GM19395 (cell line): ENCODE results near the gene NFKB1.
A peak's percentile ranks its signal among the peaks of the same experiment; 100 is the strongest.

Experiments
- ATAC-seq: cut with Tn5 transposase; IDR thresholded peaks from one replicate; pipeline ENCODE4 v1.9.1; 2021; ENCODE audit warnings: mild to moderate bottlenecking, moderate library complexity; ENCODE audit not compliant: unreplicated experiment

Gene NFKB1

DNA sequence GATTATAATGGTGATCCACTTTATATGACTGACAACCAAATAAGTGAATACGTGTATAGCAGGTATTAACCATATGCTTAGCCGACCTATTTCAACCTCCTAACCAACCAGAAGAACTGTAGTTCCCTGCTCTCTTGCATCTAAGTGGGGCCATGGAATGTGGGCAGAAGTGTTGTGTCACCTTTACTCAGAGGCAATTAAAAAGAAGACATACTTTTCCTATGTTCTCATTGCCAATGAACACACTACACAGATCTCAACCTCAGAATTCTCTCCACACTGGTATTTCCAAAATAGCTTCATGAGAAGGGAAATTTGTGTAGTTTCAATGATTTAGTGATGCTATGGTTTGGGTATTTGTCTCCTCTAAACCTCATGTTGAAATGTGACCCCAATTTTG is 3.2 kb upstream of the NFKB1 start:
- ATAC-seq = no peak

DNA sequence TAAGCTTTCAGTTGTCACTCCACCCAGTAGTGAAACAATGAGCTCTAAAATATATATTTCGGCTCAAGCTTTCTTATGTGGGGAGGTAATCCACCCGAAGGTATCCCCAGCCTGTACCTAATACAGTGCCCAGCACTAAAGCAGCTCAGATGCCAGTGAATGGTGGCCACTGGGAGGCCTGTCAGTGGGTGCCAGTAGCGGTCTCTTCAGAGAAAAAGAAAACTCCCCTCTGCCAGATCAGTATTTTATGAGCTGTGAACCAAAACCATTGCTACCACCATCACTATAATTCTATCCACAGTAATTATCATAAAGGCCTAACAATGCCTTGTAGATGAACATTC is 835 bp upstream of the NFKB1 start:
- peak; percentile 21 for ATAC-seq

DNA sequence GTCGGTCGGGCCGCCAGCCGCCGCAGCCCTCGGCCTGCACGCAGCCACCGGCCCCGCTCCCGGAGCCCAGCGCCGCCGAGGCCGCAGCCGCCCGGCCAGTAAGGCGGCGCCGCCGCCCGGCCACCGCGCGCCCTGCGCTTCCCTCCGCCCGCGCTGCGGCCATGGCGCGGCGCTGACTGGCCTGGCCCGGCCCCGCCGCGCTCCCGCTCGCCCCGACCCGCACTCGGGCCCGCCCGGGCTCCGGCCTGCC is 213 bp downstream of the NFKB1 start:
- ATAC-seq = peak; percentile 33

DNA sequence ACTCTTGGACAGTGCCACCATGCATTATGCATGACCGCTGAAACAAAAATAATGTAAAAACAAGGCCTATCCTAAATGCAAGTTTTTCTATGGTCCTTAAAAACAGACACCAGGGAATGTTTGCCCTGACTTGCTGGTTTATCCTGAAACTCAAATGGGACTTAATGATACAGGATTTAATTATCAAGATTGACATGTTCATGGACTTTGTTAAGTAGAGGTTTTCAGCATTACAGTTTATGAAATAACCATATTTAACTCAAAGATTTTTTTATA is 1.3 kb downstream of the NFKB1 start:
- ATAC-seq = no peak

DNA sequence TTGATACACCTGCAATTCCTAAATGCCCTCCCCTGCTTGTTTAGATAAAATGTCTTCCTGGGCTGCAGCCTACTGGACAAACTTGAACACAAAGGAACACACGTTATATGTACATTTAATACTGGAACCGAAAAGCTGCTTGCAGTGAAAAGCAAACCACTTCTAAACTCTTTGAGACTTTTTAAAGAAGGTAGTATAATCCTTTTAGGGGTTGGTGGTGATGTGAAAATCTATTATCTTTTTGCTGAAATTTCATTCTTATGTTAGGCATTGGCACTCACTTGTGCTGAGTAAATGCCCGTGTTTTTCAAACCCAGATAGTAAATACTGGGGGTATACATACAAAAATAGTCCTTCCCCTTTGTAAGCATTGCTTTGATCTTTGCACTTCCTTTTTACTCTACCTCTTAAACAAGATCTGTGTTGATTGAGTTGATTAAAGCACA is 2.2 kb downstream of the NFKB1 start:
- ATAC-seq = no peak

DNA sequence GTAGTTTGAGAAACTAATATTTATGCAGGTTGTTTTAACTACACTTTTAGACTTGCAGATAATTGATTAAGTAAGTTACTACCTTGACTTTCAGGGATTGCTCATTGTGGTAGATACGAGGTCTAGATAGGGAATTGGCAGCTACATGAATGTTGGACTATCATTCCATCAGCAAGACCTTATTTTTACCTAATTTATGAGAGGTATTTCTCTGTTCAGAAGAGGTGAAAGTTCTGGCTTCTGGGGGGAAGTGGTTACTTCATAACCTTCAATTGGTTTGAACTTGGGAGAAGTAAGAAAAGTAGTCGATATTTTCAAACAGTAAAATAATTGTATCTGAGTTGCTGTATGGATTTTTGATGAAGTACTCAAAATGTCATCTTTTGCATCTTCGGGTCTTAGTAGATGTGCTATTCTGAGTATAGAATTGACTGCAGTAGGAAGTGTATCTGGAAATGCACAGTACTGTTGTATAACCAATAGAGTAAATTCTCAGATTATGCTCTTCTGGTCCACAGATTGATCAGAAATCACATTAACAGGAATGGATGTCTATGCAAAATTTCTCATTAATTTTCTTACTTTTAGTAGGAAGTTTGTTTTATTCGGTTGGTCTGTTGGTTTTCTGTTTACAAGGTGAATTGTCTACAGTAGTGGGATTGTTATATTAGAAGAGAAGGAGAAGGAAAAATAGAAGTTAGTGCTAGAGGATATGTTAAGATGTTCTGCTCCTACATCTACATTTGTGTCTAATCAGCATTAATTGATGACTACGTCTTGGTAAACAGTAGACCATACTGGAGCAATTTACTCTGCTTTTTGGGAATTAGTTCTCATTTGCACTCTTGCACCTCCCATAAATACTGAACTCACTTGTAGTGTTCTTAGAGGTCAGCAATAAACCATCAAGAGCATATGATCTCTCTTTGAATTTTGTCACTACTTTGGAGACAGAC is 3.0 kb downstream of the NFKB1 start:
- no peak for ATAC-seq

DNA sequence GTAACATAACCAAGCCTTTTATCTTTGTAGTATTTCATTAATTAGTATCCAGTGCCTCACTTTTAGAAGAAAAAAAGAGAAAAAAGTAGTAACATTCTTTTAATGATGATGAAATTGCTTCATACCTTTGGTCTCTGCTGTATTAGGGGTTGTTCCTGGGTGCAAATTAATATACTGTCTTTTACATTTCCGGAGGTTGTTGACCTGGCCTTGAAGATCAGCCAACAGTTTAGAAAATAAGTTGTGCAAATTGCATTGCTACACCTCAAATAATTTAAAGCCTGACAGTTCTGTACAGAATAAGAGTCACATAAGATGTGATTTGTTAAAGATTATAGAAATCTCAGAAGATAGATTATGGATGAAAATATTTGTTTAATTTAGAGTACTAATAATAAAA is 3.8 kb downstream of the NFKB1 start:
- ATAC-seq = no peak

DNA sequence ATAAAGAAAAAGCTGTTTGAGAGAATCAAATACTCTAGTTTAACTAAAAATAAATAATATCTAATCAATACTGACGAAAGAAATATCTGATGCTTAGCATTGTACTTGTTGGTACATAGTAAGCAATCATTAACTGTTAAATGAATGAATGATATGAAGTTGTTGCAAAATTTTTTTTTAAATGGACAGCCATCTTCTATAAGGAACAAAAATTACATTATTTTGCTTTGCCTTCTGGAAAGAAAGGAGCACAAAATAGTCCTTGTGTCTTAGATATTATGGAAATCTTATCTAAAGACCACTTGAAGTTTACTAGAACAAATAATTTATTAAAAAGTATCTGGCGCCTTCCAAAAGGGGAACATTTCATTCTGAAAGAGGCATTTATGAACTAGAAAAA is 4.5 kb downstream of the NFKB1 start:
- no peak for ATAC-seq

DNA sequence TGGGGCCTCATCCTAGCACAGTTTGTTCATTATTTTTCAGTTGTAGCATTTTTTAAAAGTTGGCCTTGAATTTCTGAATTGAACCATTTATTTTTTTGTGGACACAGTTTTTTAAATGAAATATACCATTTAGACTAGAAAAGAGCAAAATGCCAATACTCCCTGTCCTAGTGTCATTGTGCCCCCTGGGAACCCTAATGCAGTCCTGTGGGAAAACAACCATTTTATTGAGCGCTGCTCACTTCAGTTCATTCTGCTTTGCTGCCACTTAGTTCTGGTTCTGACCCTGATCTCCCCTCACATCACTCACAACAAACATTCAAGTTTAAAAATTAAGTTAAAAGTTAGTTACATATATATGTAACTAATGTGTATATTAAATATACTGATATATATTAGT is 5.4 kb downstream of the NFKB1 start:
- no peak for ATAC-seq

DNA sequence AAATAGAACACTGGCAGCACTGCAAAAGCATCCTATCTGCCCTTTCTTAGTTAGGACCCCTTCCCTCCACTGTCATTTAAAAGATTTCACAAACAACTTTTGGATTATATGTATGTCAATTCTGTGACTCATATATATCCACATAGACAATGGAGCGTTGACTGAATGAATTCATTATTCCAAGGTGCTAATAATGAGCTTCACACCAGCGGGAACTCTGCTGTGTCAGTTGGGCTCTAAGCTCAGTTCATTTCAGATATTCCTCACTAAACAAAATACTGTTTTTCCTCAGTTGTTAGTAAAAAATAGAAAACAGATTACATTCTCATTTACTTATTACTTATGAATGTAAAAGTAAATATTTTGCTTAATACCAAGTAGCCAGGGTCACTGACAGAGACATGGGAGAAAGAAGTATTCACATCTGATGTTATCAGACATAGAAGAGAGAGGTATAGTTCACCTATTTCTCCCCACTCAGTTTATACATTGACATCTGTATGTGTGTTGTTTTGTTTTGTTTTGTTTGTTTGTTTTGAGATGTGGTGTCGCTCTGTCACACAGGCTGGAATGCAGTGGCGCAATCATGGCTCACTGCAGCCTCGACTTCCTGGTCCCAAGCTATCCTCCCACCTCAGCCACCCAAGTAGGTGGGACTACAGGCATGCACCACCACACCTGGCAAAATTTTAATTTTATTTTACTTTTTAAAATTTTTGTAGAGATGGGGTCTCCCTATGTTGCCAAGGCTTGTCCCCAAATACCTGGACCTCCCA is 10.9 kb downstream of the NFKB1 start:
- ATAC-seq = no peak

DNA sequence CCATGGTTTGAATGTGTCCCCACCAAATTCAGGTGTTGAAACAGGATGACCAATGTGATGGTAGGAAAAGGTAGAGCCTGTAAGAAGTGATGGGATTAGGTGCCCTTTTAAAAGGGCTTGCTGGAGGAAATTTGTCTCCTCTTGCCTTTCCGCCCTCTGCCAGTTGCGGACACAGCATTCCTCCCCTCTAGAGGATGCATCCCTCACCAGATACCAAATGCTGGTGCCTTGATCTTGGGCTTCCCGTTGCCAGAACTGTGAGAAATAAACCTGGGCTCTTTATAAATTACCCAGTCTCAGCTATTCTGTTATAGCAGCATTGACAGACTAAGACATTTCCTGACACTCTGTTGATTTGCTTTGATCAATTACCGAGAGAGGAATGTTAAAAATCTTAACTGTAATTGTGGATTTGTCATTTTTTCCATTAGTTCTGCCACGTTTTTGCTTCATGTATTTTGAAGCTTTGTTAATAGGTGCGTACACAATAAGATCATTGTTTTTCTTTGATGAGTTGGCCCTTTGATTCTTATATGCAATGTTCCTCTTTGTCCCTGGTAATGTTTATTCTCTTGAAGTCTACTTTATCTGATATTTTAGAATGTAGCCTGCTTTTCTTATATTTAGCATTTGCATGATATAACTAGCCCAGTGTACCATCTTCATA is 13.3 kb downstream of the NFKB1 start:
- ATAC-seq = no peak

DNA sequence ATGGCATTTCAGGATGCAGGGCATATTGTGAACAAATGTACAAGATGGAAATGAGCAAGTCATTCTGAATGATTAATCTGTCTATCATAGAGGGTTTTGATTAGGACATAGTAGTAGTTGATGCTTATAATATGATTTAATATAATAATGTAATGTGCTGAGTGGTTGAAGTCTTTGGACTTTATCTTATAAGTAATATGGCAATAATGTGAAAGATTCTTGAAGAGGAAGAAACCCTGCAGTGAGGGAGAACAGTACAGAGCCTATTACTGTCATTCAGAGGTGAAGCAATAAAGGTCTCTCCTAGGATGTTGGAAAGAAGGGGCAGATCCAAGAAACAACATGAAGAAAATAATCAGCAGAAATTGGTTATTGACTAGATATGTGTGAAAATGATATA is 16.6 kb downstream of the NFKB1 start:
- no peak for ATAC-seq

DNA sequence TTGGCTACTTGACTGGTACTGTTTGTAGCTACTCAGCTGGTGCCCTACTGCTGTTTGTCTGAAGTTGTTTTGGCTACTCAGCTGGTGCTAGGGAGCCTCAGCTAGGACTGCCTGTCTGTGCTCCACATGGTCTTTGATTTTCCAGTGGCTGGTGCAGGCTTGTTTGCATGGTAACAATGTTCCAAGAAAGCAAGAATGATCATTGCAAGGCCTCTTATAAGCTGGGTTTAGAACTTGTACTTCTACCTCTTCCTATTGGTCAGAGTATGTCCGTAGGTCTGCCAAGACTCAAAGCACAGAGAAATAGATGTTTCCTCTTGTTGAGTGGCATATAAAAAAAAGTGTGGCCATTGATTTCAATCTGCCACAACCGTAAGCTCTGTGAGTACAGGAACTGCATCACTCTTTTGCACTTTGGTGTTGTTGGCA is 17.6 kb downstream of the NFKB1 start:
- ATAC-seq = no peak

DNA sequence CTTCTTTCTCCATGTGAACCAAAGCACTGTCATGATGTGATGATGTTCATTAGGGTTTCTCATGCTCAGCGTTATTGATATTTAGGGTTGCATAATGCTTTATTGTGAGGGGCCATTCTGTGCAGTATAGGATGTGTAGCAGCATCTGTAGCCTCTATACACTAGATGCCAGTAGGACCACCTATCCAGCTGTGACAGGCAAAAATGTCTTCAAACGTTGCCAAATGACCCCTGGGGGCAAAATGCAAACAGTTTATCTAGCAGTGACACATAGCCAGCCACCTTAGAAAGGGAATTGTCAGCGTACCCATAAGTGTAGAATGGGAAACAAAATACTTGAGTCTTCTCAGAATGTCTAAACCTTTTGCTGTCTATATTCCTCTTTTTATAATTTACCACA is 18.8 kb downstream of the NFKB1 start:
- no peak for ATAC-seq

DNA sequence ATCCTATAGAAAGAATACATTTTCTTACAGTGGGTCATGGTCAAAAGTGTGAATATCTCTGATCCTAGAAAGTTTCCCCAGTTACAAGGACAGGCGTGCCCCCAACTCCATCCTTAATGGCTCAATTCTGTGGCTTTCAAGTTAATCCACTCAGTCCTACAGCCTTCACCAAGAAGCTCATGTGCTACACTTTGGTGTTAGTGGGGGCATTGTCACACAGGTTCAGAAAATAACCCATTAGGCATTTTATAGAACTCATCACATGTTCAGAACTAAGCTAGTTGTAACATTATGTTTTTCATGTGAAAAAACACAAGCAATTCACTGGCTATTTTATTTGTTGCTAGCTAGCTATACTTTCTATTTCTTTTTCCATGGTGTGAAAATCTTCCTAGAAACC is 20.4 kb downstream of the NFKB1 start:
- ATAC-seq = no peak

DNA sequence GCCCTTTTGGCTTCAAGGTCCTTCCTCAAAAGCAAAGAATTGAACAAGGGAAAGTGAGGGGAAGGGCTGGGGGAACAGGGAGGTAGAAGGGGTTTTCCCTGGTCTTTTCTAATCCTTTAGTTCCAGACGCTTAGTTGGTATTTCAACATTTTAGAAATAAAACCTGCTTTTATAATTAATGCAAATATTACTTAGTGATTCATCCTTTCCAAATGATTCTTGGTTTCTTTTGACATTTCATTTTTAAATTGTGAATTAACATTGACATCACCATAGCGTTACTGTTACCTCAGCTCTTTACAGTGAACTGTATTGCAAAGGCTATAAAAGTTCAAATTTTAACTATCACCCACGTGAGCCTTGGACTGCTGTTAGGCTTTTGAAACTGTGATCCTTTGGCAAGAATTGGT is 20.9 kb downstream of the NFKB1 start:
- ATAC-seq = no peak

DNA sequence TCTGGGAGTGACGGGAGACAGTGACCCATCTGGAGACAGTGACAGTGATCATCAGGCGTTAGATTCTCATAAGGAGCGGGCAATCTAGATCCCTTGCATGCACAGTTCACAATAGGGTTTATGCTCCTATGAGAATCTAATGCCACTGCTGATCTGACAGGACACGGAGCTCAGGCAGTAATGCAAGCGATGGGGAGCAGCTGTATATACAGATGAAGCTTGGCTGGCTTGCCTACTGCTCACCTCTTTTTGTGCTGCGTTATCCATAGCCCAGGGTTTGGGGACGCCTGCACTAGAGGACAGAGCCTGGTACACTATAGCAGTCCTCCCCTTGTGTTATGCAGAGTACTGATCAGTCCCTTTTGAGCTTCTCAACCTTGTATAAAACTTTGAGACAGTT is 23.5 kb downstream of the NFKB1 start:
- no peak for ATAC-seq

DNA sequence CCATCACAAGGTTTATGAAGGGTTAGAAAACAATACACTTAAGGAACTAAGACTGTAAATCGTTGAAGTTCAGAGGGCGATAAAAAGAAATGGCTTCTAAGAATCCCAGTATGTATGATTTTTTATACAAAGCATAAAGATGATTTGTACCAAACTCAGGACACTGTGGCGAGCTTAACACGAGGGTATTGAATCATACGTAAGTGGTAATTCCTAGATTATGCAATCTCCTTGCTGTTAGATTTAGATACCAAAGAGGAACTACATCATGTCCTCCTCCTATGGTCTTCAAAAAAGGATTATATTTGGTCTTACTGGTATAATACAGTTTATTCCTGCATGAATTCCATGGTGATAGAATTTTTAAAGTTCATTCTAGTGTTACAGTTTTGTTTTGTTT is 23.9 kb downstream of the NFKB1 start:
- no peak for ATAC-seq

DNA sequence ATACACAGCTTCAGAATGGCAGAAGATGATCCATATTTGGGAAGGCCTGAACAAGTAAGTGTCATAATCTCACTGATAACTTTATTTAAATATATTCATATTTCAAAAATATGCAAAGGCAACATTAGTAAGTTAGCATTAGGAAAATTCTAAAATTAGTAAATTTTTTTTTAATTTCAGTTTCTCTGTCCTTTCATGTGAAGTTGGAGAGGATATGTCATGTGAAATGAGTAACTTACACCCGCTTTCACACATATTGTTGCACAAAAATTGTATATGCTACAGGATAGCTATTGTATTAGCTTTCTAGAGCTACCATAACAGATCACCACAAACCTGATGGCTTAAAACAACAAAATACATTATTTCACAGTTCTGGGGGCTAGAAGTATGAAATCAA is 24.3 kb downstream of the NFKB1 start:
- ATAC-seq = no peak

DNA sequence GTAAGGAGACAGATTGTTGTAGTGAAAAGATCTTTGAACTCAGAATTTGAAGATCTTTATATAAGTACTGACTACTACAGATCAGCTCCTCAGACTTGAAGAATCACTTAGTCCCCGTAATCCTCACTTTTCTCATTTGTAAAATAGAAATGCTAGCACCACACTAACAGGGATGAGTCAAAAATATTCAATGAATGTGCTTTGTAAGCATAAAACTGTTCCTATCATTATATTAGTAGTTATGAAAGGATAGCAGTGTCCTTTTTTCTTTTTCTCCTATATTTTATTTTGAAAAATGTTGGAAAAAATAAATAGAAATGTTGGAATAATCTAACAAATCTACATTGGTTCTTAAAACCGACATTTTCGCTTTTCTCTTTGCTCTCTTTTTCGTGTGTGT is 25.4 kb downstream of the NFKB1 start:
- no peak for ATAC-seq

DNA sequence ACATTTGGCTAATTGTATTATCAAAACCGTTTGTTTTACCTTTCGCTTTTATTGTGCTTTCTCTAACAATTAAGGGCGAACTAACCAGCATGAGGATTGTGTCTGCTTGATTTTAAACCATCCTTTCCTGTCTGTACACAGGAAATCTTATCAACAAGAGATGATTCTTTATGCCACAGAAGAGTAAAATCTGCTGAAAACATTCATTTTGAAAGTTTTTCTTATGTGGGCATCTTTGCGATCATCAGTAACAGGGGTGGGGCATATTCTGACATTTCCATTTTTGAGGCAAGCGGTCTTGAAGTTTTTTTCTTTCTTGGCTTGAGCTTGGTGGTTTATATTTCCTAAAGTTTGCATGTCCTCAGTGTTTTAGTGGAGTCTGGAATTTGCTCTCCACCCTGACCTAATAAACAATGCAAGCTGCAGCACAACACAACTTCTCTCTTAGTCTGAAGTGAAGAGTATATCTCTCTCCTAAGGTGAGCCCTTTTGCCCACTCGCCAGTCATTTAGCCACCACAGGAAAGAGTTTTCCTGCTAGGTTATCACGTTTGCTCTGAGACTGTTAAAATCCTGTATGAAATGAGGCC is 26.6 kb downstream of the NFKB1 start:
- ATAC-seq = no peak

DNA sequence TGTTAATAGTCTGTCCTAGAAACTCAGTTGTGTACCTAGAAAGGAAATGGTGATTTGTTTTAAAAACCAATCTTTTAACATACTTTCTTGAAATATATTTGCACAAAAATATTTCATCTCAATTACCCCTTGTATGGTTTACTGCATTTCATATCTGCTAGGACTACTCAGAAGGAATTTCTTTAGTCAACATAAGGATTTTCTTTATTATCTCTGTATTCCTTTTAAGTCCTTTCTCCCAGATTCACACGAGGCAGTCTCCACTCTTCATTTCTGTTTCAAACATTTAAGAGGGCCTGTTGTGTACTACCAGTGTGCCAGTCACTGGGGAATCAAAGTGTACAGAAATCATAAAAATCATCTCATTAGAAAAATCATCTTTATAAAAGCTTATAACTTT is 28.8 kb downstream of the NFKB1 start:
- ATAC-seq = no peak
